Testis (tissue), 3 donors: Measurements from ENCODE around the gene BLTP1. TPM values are rescaled to one million over a fixed set of nuclear protein-coding genes. Genes with fewer than 3 reads are reported as not detected.

Experiments
- DNase-seq: peaks from one replicate; pipeline ENCODE4 v3.0.0-alpha.2; 2019
- H3K27ac ChIP-seq, 2 donors: fragments of 200-600 bp; sonication (generic); one replicate each; pipeline ENCODE4 v1.5.1; 2019
- H3K27me3 ChIP-seq: fragments of 200-600 bp; sonication (generic); one replicate; pipeline ENCODE4 v1.5.1; 2019
- H3K36me3 ChIP-seq: fragments of 200-600 bp; sonication (generic); one replicate; pipeline ENCODE4 v1.5.1; 2017; ENCODE audit warnings: low read depth; ENCODE audit errors: missing control alignments
- H3K4me1 ChIP-seq: fragments of 200-600 bp; sonication (generic); one replicate; pipeline ENCODE4 v1.5.1; 2019
- H3K4me3 ChIP-seq, 2 donors: fragments of 200-600 bp; sonication (generic); one replicate each; pipeline ENCODE4 v1.5.1; 2017 to 2019
- H3K9me3 ChIP-seq: fragments of 200-600 bp; sonication (generic); one replicate; pipeline ENCODE4 v1.5.1; 2017
- CTCF ChIP-seq, 3 experiments: fragments of 450-650 bp in 2 of 3; fragments of 200-600 bp in 1 of 3; sonication (generic) in 1 of 3; IDR thresholded peaks; one replicate each; pipeline ENCODE4 v1.5.1; 2016 to 2019; ENCODE audit warnings: antibody characterized with exemption in 3 of 3, mild to moderate bottlenecking in 2 of 3, moderate library complexity in 1 of 3
- POLR2A ChIP-seq: fragments of 450-650 bp; IDR thresholded peaks from one replicate; pipeline ENCODE4 v1.6.1; 2017; ENCODE audit warnings: antibody characterized with exemption, mild to moderate bottlenecking, moderate library complexity
- WGBS, 2 donors: methylation state at CpG; one replicate each; pipeline ENCODE4 v1.1.5; 2018; 5-methylcytosine and 5-hydroxymethylcytosine counted together
- intact Hi-C: fragments of 100-400 bp; cut with DNase I; formaldehyde crosslinking; loops from one replicate; pipeline ENCODE4 v1.15.1; 2023; ENCODE audit warnings: low total_unique reads
- polyA plus RNA-seq: library from polyadenylated mRNA; stranded (reverse); fragments of 350-450 nt; fragmentation: Illumina TruSeq; extraction: RNeasy Lipid Tissue Mini Kit (QIAGEN cat#74804); gene quantifications from one replicate; pipeline ENCODE4 v1.2.3, GENCODE V29; 2014; ENCODE audit warnings: low read depth, low replicate concordance; ENCODE audit not compliant: insufficient read depth
- total RNA-seq, 2 donors: library from RNA; depleted of rRNA; stranded (reverse); fragments of >200 nt; gene quantifications; one replicate each; pipeline ENCODE4 v1.2.3, GENCODE V29; 2016

The BLTP1 gene
- total and polyA plus RNA-seq, 3 donors from 2014 or later: 42.9 to 139 (median 133) TPM

- H3K9me3 ChIP-seq: no peaks in the 10 kb centered on the region
- no peak overlapping the region for H3K27ac ChIP-seq
- H3K4me1 ChIP-seq: no peaks in the 10 kb centered on the region
- H3K27me3 ChIP-seq: no peaks in the 10 kb centered on the region
- no peak for DNase-seq
- 94 to 96% methylated on average over 1 of the region's 1 CpG for WGBS, 2 donors
- intact Hi-C loops: no loop called here
- no peak overlapping the region for H3K4me3 ChIP-seq
- no peaks in the 10 kb centered on the region for H3K36me3 ChIP-seq
- TF ChIP-seq CTCF (IDR thresholded peaks at IDR 0.05): no peak
Observed at GRCh38 chr4:122172266-122172665, 20.1 kb downstream of the BLTP1 start.

- Histone ChIP-seq H3K4me1 (no peaks in the 10 kb centered on the region), H3K36me3 (no peaks in the 10 kb centered on the region), H3K4me3 (no peak overlapping the region), H3K9me3 (no peaks in the 10 kb centered on the region), H3K27me3 (no peaks in the 10 kb centered on the region), H3K27ac (no peak overlapping the region)
- intact Hi-C loops: no loop called here
- WGBS, 2 donors: 91 to 100% methylated on average over 1 of the region's 1 CpG
- DNase-seq: no peak
- no peak for TF ChIP-seq CTCF (IDR thresholded peaks at IDR 0.05)
- no peak for TF ChIP-seq POLR2A
Observed at GRCh38 chr4:122178961-122179360, 26.8 kb downstream of the BLTP1 start.

- intact Hi-C loops: no loop called here
- H3K27me3 ChIP-seq: no peaks in the 10 kb centered on the region
- H3K27ac ChIP-seq: no peak overlapping the region
- WGBS, 2 donors: 94 to 98% methylated on average over 1 of the region's 1 CpG
- peaks cover 3% of the 10 kb centered on the region for H3K36me3 ChIP-seq
- H3K4me1 ChIP-seq: no peaks in the 10 kb centered on the region
- no peak for TF ChIP-seq CTCF (IDR thresholded peaks at IDR 0.05)
- no peak for TF ChIP-seq POLR2A
- no peaks in the 10 kb centered on the region for H3K9me3 ChIP-seq
- H3K4me3 ChIP-seq: no peak overlapping the region
- no peak for DNase-seq
Observed at GRCh38 chr4:122195718-122196117, 43.6 kb downstream of the BLTP1 start.

Other genes starting within 250 kb of the BLTP1 start
- 1 to 10 TPM; 1.9 to 3.7 TPM for gene TRPC3, start 200.3 kb upstream of the BLTP1 start, total RNA-seq
- 0.57 TPM for gene TRPC3, start 200.3 kb upstream of the BLTP1 start, polyA plus RNA-seq
- gene ADAD1, start 226.7 kb downstream of the BLTP1 start, total RNA-seq: 100 to 1,000 TPM in 1 of 2 donors, 10 to 100 TPM in 1; 97.2 to 154 TPM
- 193 TPM for gene ADAD1, start 226.7 kb downstream of the BLTP1 start, polyA plus RNA-seq